HG02678 (cell line): ENCODE data around the gene APCDD1.
"Not testable (repeated sequence)": the region's sequence is repeated elsewhere in the genome, so short reads cannot be mapped to it uniquely, and the experiment has no call there.

Experiments used
- ATAC-seq: cut with Tn5 transposase; IDR thresholded peaks from one replicate; pipeline ENCODE4 v1.9.1; 2021; ENCODE audit warnings: mild to moderate bottlenecking, moderate library complexity; ENCODE audit not compliant: unreplicated experiment

Gene APCDD1

DNA sequence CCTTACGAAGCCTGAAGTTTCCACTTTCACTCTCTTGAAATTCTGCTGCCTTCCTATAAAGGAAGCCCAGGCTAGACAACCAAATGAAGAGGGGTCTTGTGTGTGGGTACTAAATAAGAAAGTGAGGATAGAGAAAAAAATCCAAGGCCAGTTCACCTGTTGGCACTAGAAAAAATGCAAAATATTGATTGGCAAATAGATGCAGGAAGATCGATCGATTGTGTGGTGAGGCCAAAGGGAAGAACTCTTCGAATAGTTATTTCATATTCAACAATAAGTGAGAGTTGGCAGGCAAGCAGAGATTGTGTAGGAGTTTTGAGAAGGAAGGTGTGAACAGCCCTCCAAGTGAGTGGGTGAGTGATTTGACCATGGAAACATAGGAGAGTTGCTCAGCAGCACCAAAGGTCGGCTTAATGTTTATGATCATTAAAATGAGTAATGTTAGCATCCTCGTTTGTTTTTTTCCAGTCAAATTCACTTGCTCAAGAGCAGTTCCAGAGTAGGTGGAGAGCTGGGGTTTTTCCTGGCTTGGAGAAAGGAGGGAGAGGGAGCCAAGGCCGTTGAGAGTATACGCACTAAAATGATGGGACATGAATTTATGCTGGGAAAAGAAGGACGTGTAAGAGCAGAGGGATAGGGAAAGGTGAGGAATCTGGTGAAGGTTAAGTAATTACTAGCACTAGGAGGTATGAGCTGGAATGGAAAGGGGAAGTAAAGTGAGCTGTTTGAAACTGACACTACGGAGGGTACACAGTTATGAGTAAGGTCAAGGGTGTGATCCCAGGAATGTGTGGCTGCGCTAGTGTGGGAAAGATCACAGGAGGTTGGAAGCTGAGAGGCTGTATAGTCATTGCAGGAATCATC is 70.3 kb downstream of the APCDD1 start:
- ATAC-seq, result no peak

DNA sequence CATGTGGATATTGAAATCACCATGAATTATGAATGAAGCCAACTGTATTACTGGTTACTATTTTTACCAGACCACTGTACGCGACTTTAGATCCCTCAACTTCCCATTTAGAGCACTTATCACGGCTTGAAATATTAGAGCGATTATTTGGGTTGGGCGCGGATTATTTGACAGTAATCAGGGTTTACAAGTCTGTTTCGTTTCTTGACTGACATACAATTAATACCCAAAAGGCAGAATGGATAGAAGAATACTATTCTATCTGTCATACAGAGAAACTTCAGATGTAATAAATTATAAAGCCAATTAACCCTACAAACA is 70.9 kb downstream of the APCDD1 start:
- no peak for ATAC-seq

DNA sequence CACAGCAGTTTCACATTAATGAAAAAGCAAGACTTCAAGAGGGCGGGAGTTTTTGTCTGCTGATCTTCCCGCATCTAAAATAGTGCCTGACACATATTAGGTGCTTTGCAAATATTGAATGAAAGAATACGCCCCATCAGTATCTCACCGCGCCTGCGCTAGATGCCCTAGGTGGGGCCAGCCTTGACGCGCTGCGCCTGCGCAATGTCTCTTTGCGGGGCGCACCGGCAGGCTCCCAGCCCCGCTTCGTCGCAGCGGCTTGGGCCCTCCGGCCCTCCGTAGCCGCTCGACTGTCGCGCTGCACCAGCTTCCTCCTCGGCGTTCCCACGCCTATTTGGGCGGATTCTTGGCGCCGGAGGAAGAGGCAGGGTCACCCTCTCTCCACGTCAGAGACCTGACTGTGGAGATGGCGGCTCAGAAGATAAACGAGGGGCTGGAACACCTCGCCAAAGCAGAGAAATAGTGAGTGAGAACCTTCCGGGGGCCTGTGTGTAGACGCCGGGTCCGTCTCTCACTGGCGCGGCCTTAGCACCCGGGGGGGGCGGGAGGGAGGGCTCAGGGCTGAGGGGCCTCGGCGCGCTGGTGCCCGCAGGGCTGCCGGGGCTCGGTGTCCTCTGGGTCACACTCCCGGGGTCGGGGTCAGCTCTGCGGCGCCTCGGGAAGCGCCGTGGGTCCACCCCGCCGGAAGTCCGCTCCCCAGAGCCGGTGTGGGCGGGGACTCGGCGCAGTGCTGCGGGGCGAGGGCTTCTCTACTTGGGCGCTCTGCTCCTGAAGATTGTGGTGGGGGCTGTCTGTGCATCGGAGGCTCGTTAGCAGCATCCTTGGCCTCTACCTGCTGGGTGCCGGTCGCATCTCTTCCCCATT is 71.5 kb downstream of the APCDD1 start, which contains the start of gene NAPG:
NAPG (plus strand) TSS at position 331 of the 864 bp plus-strand sequence; CDS start at position 407, 76 bp downstream.
- ATAC-seq, result peak; percentile 85

DNA sequence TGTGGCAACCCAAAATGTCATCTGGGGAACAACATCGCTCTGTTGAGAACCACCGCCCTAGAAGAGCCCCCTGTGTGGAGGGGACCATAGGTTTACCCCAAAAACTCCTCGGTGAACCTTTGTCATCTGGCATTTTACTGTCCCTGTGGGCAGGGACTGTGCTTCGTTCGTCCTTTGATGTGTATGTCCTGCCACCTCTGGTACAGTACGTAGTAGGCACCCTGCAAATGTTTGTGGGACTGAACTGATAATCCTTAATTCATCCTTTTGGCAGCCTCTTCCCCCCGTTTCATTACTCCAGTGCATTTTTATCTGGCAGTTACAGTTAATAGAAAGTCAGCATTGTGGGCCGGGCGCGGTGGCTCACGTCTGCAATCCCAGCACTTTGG is 72.1 kb downstream of the APCDD1 start:
- no peak for ATAC-seq

DNA sequence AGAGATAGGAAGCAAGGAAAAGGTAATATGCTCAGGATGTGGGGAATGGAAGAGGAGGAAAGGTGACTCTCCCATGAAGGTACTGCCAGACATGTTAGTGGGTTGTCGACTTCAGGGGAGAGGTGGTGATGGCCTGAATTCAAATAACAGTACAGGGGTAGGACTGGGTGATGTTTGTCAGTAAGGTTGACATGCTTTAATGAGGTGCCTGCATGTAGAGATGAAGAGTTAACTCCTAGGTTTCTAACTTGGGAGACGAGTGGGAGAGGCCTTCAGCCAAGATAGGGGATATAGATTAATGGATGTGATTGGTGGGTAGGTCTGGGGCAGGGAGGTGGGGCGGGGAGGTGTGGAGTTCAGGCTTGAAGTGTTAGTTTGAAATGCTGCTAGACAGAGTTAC is 74.0 kb downstream of the APCDD1 start:
- no peak for ATAC-seq

DNA sequence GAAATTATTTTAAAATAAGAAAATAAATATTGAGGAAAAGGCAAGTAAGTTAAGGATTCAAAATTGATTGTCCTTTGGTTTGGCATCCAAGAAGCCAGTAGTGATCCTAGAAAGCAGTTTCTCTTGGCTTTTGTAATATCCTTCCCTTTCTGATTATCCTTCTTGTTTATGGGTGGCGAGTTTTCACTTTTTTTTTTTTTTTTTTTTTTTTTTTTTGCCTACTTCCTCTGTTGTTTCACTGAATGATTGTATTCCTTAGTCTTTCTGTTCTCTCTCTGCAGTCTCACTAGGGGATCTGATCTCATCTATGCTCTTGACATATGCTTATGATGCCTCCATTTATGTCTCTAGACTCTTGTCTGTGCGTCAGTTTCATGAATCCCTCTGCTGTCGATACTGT is 75.6 kb downstream of the APCDD1 start:
- no peak for ATAC-seq

DNA sequence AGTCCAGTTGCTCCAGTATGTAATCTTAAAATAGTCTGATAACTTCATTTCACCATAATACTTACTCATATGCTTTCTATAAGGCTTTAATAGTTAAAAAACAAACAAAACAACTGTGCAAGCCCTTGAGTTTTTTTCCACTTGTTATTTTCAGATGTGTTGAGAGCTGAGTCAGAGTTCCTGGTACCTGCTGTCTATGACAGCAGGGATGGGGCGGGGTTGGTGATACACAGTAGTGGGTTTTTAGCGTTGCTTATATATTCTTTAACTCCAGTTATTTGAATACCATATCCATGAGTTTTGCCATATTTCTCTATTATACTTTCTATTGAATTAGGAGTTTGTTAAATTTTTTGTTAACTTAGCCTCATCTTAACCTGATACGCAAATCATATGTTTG is 76.4 kb downstream of the APCDD1 start:
- ATAC-seq, result no peak

DNA sequence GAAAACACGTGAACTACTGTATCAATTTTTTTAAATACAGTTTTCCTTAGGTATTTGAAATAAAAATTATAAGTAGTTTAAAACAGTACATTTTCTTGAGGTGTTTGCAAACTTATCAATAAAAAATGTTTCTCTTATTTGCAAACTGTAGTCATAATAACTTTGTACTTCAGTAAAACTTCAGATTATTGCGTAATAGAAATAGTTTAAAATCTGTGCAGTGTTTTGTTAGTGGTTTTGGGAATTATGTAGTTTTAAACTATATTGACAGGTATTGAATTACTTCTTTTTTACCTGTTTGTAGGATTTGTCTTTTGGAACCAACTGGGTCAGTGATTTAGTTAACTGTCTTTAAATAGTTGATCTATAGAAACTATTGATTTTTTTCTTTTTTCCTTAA is 78.7 kb downstream of the APCDD1 start:
- ATAC-seq, result no peak

DNA sequence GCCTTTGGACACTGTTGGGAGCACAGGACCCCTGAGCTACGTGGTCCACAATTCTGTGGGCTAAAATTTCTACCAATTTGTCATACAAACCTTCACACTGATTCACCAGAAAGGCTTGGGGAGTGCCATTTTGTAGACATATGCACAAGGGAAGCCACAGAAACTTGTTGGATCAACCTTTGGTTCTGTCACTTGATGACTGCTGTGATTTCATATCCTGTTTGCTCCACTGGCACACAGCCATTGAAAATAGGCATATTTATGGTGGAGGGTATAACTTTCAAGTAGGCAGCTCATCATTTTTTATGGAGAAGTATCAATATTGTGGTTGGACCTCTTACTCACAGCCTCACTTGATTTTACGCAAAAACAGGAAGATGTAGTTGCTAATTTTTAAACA is 81.8 kb downstream of the APCDD1 start:
- no peak for ATAC-seq

DNA sequence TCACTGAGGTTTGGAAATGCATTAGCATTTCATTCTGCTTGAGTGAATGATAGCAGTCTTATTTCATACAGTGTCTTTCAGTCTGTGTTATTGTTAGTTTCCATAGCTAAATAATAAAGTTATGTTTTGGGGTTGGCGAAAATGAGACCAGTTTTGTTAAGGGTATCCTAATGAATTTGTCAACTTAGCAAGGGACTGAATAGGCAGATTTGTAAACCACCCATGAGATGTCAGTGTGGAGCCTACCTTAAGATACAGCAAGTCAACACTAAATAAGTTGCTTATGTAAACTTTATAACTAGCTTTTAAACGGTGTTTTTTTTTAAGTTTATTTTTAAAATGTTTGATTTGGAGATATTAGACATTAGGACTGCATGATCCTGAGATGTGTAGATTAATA is 83.3 kb downstream of the APCDD1 start:
- ATAC-seq, result no peak

DNA sequence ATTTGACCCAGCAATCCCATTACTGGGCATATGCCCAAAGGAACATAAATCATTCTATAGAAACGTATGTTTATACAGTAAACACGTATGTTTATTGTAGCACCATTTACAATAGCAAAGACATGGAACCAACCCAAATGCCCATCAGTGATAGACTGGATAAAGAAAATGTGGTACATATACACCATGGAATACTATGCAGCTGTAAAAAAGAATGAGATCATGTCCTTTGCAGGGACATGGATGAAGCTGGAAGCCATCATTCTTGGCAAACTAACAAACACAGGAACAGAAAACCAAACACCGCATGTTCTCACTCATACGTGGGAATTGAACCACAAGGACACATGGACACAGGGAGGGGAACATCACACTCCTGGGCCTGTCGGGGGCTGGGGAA is 84.7 kb downstream of the APCDD1 start:
- ATAC-seq, result not testable (repeated sequence)
